GM19468 (cell line): Measurements from ENCODE around the gene GALNT9.
"Not testable (repeated sequence)": the region's sequence is repeated elsewhere in the genome, so short reads cannot be mapped to it uniquely, and the experiment has no call there.

Experiments used
- ATAC-seq: cut with Tn5 transposase; IDR thresholded peaks from one replicate; pipeline ENCODE4 v1.9.1; 2021; ENCODE audit warnings: mild to moderate bottlenecking, moderate library complexity, moderate number of reproducible peaks; ENCODE audit not compliant: unreplicated experiment; ENCODE audit errors: extremely low read depth

GALNT9 gene

DNA sequence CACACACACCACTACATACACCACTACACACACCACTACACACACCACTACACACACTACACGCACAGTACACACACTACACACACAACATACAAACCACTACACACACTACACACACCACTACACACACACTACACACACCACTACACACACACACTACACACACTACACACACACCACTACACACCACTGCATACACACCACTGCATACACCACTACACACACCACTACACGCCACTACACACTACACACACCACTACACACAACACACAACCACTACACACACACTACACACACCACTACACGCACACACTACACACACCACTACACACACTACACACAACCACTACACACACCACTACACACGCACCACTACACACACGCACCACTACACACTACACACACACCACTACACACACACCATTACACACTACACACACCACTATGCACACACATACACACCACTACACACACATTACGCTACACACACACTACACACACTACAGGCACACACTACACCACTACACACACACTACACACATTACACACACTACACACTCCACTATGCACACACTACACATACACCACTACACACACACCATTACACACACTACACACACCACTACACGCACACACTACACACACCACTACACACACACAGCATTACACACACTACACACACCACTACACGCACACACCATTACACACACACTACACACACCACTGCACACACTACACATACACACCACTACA is 172.6 kb downstream of the GALNT9 start:
- no peak for ATAC-seq

DNA sequence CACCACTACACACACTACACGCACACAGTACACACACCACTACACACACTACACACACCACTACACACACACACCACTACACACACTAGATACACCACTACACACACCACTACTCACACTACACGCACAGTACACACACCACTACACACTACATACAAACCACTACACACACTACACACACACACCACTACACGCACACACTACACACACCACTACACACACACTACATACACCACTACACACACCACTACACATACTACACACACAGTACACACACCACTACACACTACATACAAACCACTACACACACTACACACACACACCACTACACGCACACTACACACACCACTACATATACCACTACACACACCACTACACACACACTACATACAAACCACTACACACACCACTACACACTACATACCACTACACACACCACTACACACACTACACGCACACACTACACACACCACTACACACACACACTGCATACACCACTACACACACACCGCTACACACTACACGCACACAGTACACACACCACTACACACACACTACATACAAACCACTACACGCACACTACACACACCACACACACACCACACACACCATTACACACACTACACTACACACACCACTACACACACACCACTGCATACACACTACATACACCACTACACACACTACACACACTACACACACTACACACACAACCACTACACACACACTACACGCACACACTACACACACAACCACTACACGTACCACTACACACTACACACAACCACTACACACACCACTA is 173.4 kb downstream of the GALNT9 start:
- no peak for ATAC-seq

DNA sequence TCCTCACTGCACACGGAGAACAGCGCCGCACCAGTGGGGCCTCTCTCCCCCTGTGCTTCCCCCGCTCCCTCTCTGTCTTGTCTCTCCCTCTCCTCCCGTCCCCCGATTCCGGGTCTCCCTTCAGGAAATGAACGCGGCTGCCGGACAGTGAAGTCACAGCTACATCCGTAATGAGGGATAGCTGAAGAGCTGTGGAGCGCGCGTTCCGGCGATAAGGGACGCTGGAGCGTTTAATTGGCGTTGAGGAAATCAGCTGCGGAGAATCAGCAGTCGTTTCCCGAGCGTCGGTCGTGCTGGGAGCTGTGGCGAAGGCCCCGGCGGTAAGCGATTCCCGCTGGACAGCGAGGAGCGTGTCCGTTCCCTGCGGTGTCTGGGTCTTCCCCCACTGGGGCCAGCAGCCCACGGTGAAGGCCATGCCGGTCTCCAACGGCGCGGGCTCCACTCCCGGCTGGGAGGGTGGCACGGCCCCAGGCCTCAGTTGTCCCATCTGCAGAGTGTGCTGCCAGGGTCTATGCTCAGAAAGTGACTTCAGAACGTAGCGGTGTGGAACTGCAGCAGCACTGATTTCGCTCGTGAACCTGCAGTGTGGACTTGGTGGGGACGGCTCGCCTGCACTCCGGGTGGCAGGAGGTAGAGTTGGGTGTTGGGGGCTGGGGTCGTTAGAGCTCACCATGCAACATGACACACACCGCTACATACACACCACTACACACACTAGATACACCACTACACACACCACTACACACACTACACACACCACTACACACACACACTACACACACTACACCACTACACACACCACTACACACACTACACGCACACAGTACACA is 174.2 kb downstream of the GALNT9 start:
- ATAC-seq, result no peak

DNA sequence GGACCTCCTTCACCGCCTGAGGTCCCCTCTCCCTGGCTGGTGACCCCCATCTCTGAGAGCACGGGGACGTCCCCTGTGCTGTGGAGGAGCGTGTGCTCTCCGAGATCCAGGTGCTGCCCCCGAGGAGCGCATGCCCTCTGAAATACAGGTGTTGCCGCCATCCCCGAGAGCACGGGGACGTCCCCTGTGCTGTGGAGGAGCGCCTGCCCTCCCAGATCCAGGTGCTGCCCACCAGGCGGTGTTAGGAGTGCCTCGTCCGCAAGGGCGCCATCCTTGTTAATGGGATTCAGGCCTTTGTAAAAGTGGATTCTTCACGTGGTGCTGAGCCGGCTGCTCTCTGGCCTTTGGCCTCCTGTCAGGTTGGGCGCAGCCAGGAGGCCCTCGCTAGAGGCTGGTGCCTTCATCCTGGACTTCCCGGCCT is 175.0 kb downstream of the GALNT9 start:
- no peak for ATAC-seq

DNA sequence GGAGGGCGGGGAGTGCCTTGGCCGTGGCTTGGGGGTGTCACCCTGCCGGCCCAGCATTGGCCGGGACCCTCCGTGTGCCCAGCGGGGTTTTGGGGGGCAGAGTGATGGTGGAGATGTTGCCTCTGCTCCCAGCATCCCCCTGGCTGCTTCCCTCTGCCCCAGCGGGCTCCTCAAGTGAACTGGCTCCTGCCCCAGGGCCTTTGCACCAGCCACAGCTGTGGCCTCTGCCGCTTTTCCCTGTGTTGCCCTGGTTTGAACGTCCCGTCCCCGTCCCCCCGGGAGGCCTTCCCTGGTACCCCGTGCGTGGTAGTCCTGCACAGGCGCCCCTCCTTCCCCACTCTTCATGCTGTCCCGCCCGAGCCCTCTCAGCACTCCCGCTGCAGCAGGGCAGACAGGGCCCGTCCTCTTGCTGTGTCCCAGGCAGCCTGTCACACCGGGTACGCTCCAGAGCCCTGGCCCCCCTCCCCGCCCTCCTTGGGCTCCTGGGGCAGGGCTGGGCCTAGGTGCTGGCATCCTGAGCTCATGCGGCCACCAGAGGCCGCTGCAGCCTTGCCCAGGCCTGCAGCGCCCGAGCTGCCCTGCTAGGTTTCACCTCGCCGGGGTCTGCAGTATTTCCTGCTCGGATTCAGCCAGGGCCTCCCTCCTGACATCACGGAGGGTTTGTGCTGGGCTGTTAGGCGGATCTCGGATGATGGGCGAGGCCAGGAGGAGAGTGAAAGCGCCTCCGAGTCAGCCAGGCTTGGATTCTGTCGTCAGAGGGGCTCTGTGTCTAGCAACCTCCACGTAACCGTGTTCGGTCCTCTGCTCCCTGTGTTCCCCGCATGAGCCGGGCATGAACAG is 175.7 kb downstream of the GALNT9 start:
- peak; percentile 63 for ATAC-seq

DNA sequence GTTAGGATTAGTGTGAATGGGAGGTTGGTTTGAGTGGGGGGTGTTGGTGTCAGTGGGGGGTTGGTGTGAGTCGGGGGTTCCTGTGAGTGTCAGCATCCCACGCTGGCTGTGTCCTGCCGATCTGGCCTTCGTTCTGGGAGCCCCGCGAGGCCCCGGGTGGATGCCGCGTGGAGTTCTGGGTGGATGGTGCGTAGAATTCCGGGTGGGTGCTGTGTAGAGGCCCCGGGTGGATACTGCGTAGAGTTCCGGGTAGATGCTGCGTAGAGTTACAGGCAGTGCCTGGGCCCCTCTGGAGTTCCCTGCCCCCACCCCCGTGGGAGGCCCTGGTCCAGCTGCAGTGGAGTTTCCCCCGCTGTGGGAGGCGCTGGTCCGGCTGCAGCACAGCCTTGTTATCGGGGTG is 176.4 kb downstream of the GALNT9 start:
- no peak for ATAC-seq

DNA sequence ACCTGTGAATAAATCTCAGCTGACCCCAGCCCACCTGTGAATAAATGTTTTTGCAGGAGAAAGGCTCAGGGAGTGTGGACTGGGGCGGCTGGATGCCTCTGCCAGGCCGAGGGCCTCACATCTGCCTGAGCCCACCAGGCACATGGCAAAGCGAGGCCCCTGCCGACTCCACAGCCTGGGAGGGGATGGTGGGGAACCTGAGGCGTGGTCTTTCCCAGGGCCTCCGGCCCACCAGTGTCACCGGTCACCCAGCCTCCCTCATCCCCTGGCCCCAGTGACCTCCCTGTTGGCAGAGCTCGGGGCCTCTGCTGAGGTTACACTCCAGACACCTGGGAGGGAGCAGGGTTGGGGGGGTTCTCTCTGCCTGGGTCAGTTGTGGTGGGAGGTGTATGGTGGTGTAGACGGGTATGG is 177.0 kb downstream of the GALNT9 start:
- ATAC-seq, result no peak

DNA sequence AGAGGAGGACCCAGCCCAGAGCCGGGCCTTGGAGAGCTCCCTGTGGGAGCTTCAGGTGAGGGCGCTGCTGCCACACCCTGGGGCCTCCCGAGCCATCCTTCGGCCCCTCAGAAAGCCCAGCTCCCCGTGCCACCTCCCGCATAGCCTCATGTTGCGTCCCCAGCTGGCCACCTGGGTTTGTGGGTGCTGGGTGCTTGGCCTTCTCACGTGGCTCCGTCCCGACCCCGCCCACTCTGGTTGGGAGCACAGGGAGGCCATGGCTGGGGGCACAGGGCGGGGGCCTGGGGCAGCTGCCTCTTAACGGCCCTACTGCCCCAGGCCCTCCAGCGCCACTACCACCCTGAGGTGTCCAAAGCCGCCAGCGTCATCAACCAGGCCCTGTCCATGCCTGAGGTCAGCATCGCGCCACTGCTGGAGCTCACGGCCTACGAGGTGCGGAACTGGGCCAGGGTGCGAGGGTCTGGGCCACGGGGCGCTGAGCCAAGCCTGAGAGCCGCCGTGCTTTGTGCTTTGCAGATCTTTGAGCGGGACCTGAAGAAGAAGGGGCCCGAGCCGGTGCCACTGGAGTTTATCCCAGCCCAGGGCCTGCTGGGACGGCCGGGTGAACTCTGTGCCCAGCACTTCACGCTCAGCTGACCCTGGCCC is 177.5 kb downstream of the GALNT9 start:
- no peak for ATAC-seq

DNA sequence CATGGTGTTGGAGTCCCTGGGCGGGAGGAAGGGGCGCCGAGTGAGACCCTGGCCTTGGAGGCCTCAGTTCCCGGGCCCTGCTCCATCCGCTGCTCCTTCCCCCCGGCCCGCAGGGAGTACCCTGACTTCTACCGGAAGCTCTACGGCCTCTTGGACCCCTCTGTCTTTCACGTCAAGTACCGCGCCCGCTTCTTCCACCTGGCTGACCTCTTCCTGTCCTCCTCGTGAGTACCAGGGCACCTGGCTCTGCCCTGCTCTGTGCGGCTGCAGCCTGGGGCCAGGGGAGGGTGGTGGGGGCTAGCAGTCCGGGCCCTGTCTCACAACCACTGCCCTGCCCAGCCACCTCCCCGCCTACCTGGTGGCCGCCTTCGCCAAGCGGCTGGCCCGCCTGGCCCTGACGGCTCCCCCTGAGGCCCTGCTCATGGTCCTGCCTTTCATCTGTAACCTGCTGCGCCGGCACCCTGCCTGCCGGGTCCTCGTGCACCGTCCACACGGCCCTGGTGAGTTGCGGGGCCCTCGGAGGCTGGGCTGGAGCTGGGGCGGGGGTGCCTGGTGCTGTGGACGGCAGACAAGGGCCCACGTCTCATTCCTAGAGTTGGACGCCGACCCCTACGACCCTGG is 178.1 kb downstream of the GALNT9 start:
- no peak for ATAC-seq

DNA sequence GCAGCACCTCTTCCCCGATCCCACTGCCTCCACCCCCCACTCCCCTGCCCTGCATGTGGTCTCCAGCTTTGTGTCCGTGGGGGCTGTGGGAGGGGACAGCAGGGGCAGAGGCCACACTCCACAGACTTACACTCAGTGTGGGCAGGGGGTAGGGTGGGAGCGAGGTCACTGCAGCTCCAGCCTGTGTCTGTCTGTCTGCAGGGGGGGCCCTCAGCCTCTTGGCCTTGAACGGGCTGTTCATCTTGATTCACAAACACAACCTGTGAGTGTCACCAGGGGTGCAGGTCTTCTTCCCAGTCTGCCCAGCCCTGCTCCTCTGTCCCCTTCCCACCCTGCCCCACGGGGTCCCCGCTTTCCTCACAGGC is 178.6 kb downstream of the GALNT9 start:
- ATAC-seq, result no peak

DNA sequence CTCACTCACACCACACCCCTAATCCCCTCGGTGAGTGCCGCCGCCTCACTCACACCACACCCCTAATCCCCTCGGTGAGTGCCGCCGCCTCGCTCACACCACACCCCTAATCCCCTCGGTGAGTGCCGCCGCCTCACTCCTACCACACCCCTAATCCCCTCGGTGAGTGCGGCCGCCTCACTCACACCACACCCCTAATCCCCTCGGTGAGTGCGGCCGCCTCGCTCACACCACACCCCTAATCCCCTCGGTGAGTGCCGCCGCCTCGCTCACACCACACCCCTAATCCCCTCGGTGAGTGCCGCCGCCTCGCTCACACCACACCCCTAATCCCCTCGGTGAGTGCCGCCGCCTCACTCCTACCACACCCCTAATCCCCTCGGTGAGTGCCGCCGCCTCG is 179.9 kb downstream of the GALNT9 start:
- not testable (repeated sequence) for ATAC-seq

DNA sequence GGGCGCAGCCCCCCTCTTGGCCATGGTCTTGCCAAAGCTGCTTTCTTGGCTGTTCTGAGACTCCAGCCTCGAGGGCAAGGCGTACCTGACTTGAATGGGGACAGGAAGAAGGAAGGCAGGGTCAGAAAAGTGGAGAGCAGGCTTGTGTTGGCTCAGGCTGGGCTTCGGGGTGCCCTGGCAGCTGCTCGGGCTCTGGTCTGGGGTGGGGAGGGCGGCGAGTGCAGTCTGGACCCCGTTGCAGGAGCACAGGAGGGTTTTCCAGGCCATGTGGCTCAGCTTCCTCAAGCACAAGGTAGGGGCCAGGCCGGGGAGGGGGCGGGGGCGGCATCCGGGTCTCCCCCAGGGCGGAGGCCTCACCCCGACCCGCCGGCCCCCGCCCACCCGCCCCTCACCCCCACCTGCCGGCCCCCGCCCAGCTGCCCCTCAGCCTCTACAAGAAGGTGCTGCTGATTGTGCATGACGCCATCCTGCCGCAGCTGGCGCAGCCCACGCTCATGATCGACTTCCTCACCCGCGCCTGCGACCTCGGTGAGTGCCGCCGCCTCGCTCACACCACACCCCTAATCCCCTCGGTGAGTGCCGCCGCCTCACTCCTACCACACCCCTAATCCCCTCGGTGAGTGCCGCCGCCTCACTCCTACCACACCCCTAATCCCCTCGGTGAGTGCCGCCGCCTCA is 180.9 kb downstream of the GALNT9 start:
- ATAC-seq, result no peak

DNA sequence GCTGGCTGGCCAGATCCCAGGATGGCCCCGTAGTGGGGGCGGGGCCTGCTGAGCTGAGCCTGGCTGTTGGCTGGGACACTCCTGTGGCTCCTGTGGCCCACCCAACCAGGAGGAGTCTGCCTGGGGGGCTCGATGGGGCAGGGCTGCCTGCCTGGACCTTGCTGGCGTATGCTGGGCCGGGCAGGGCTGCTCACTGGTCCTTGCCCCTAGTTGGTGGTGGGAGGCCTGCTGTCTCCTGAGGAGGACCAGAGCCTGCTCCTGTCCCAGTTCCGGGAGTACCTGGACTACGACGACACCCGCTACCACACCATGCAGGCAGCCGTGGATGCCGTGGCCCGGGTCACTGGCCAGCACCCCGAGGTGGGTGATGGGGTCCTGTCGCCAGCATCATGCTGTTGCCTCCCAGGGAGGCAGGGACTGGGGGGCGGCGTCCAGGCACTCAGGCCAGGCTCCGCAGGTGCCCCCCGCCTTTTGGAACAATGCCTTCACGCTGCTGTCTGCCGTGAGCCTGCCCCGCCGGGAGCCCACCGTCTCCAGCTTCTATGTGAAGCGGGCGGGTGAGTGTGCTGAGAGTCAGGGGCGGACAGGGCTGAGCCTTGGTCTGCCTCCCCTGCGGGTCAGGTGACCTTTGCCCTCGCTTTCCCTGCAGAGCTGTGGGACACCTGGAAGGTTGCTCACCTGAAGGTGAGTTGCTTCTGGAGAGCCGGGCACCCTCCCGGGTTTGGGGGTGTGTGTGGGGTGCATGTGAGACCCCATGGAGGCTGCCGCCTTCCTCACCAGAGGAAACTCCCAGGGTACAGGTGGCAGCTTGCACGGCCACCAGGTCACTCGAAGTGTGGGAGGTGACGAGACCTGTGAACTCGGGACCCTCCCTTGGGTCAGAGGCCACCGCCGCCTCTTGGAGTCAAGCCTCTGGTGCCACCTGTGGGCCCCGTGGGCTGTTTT is 181.7 kb downstream of the GALNT9 start:
- no peak for ATAC-seq

DNA sequence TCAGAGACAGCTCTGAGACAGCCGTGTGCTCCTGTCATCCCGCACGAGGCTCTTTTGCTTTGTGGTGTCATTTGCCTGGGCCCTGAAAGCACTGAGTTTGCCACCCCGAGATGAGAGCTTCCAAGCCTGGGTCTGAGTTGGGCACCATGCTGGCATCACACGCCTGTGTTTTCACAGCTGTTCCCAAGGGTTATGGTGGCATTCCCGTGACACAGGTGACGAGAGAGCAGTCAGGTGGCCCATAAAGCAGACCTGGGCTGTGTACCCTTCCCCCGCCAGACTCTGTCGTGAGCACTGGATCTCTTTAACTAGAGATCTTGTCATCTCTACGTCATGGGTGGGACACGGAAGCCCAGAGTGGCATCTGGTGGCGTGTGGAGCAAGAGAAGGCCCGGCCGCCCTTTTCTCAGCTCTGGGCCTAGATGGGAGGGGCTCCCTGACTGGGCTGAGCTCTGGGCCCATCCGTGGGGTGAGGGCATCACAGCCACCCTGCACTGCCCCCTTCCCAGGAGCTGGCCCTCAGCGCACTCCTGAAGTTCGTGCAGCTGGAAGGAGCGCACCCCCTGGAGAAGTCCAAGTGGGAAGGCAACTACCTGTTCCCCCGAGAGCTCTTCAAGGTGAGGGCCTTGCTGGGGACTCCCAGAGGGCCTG is 182.5 kb downstream of the GALNT9 start:
- ATAC-seq, result no peak
